ENCODE measurements around the gene ZBTB47. TPM values are rescaled to one million over a fixed set of nuclear protein-coding genes. Genes with fewer than 3 reads are reported as not detected.
A peak's percentile ranks its signal among the peaks of the same experiment; 100 is the strongest.

The ZBTB47 gene
- total RNA-seq, 1 experiment from 2014 or later, result 16.1 TPM

GRCh38 chr3:42691816-42692666, 38.5 kb downstream of the ZBTB47 start:
- in situ Hi-C loops (cut with HindIII; ENCODE audit: low sequenced_read_pairs), result no loop called here
- DNase-seq (ENCODE audit: low spot score), result no peak

- DNase-seq (ENCODE audit: low spot score), result no peak
- in situ Hi-C loops (cut with HindIII; ENCODE audit: low sequenced_read_pairs), result no loop called here
Measured at GRCh38 chr3:42692667-42693529, 39.4 kb downstream of the ZBTB47 start.

- in situ Hi-C loops (cut with HindIII; ENCODE audit: low sequenced_read_pairs), result no loop called here
- no peak for DNase-seq (ENCODE audit: low spot score)
Measured at GRCh38 chr3:42693530-42693930, 40.0 kb downstream of the ZBTB47 start.

- in situ Hi-C loops (cut with HindIII; ENCODE audit: low sequenced_read_pairs), result no loop called here
- no peak for DNase-seq (ENCODE audit: low spot score)
Measured at GRCh38 chr3:42694366-42694765, 40.9 kb downstream of the ZBTB47 start.

- in situ Hi-C loops (cut with HindIII; ENCODE audit: low sequenced_read_pairs), result no loop called here
Measured at GRCh38 chr3:42696356-42697288, 43.1 kb downstream of the ZBTB47 start.

GRCh38 chr3:42697289-42698051, 44.0 kb downstream of the ZBTB47 start:
- in situ Hi-C loops (cut with HindIII; ENCODE audit: low sequenced_read_pairs), result no loop called here
- no peak for DNase-seq (ENCODE audit: low spot score)

More at GRCh38 chr3:42696356-42697288, 43.1 kb downstream of the ZBTB47 start:
- DNase-seq (ENCODE audit: low spot score), result no peak

- in situ Hi-C loops (cut with HindIII; ENCODE audit: low sequenced_read_pairs), result no loop called here
- DNase-seq (ENCODE audit: low spot score), result no peak
Measured at GRCh38 chr3:42698216-42698910, 44.9 kb downstream of the ZBTB47 start.

- DNase-seq (ENCODE audit: low spot score), result no peak
- in situ Hi-C loops (cut with HindIII; ENCODE audit: low sequenced_read_pairs), result no loop called here
Measured at GRCh38 chr3:42698911-42699230, 45.4 kb downstream of the ZBTB47 start.

GRCh38 chr3:42699511-42699971, 46.0 kb downstream of the ZBTB47 start:
- in situ Hi-C loops (cut with HindIII; ENCODE audit: low sequenced_read_pairs), result no loop called here
- no peak for DNase-seq (ENCODE audit: low spot score)

- no peak for DNase-seq (ENCODE audit: low spot score)
- in situ Hi-C loops (cut with HindIII; ENCODE audit: low sequenced_read_pairs), result no loop called here
Measured at GRCh38 chr3:42700366-42701288, 47.1 kb downstream of the ZBTB47 start.

- peak; percentile 65 for DNase-seq (ENCODE audit: low spot score)
- in situ Hi-C loops (cut with HindIII; ENCODE audit: low sequenced_read_pairs), result no loop called here
Measured at GRCh38 chr3:42701371-42702065, 48.0 kb downstream of the ZBTB47 start.

- DNase-seq (ENCODE audit: low spot score), result peak; percentile 8
- in situ Hi-C loops (cut with HindIII; ENCODE audit: low sequenced_read_pairs), result no loop called here
Measured at GRCh38 chr3:42702066-42702951, 48.8 kb downstream of the ZBTB47 start, which contains the start of gene HHATL. TSS of gene HHATL (minus strand) at chr3:42702798. CDS start at chr3:42700826, 1,972 bp downstream.

GRCh38 chr3:42702982-42703694, 49.6 kb downstream of the ZBTB47 start:
- no peak for DNase-seq (ENCODE audit: low spot score)
- in situ Hi-C loops (cut with HindIII; ENCODE audit: low sequenced_read_pairs), result no loop called here

GRCh38 chr3:42703695-42704025, 50.2 kb downstream of the ZBTB47 start:
- no peak for DNase-seq (ENCODE audit: low spot score)
- in situ Hi-C loops (cut with HindIII; ENCODE audit: low sequenced_read_pairs), result no loop called here
